Endodermal cell (in vitro differentiated cells): Measurements from ENCODE around the gene AMER1. TPM values are rescaled to one million over a fixed set of nuclear protein-coding genes. Genes with fewer than 3 reads are reported as not detected.

Experiments
- DNase-seq: peaks from one replicate; pipeline ENCODE4 v3.0.0-alpha.2; 2017
- H3K27ac ChIP-seq: 2 replicates; pipeline ENCODE4 v1.5.1; 2013; ENCODE audit warnings: mild to moderate bottlenecking, low read depth, low read length, moderate library complexity
- H3K27me3 ChIP-seq: 2 replicates; pipeline ENCODE4 v1.6.1; 2013; ENCODE audit warnings: mild to moderate bottlenecking, low read length, moderate library complexity; ENCODE audit not compliant: insufficient read depth, control insufficient read depth, poor library complexity, severe bottlenecking
- H3K36me3 ChIP-seq: 2 replicates; pipeline ENCODE4 v1.7.0; 2013; ENCODE audit warnings: mild to moderate bottlenecking, low read length, moderate library complexity; ENCODE audit not compliant: control insufficient read depth, insufficient read depth
- H3K4me1 ChIP-seq: one replicate; pipeline ENCODE4 v1.7.0; 2013; ENCODE audit warnings: low read length; ENCODE audit not compliant: control insufficient read depth, insufficient read depth
- H3K4me3 ChIP-seq: 2 replicates; pipeline ENCODE4 v1.5.1; 2013; ENCODE audit warnings: mild to moderate bottlenecking, low read length, moderate library complexity
- H3K9ac ChIP-seq: 2 replicates; pipeline ENCODE4 v1.6.1; 2013; ENCODE audit warnings: mild to moderate bottlenecking, low read length, moderate library complexity; ENCODE audit not compliant: poor library complexity, severe bottlenecking; ENCODE audit errors: extremely low read depth
- H3K9me3 ChIP-seq: 2 replicates; pipeline ENCODE4 v1.6.1; 2013; ENCODE audit warnings: mild to moderate bottlenecking, low read length, moderate library complexity; ENCODE audit not compliant: control insufficient read depth
- H3K27ac Mint-ChIP-seq: 2 replicates; pipeline ENCODE4 v1.8.0; 2020; ENCODE audit warnings: mixed read lengths
- H3K27me3 Mint-ChIP-seq: 2 replicates; pipeline ENCODE4 v1.8.0; 2021; ENCODE audit warnings: mild to moderate bottlenecking, mixed read lengths; ENCODE audit not compliant: insufficient read depth
- H3K36me3 Mint-ChIP-seq: 2 replicates; pipeline ENCODE4 v1.8.0; 2020; ENCODE audit warnings: low read depth, mixed read lengths
- H3K4me1 Mint-ChIP-seq: 2 replicates; pipeline ENCODE4 v1.8.0; 2020; ENCODE audit warnings: mixed read lengths
- H3K4me3 Mint-ChIP-seq: 2 replicates; pipeline ENCODE4 v1.8.0; 2020; ENCODE audit warnings: mild to moderate bottlenecking, moderate library complexity, mixed read lengths
- H3K9me3 Mint-ChIP-seq: 2 replicates; pipeline ENCODE4 v1.8.0; 2020; ENCODE audit warnings: mild to moderate bottlenecking, mixed read lengths
- WGBS, 2 experiments: methylation state at CpG; one replicate each; pipeline versions ENCODE4 v1.1.5 to v1.1.7; 2013; ENCODE audit warnings: missing lambda C conversion rate in 2 of 2, mixed read lengths in 1 of 2; ENCODE audit not compliant: insufficient coverage in 1 of 2, insufficient read length in 1 of 2; 5-methylcytosine and 5-hydroxymethylcytosine counted together
- total RNA-seq, 2 donors: library from RNA; stranded (reverse); fragmentation: NEBNext Ultra II Directional in 1 of 2; extraction: Animal tissue kit (Norgen Biotek cat#: 25700) in 1 of 2; gene quantifications; 2 replicates in 1 of 2; 3 replicates in 1 of 2; pipeline ENCODE4 v1.2.1, GENCODE V29; 2021
- TF ChIP-seq, protein P1 (sequence below): fragments of 200-600 bp; sonication (generic); conservative IDR thresholded peaks from 2 replicates; pipeline ENCODE4 v1.5.0; 2021; ENCODE audit warnings: antibody characterized with exemption, mild to moderate bottlenecking

The AMER1 gene
- total RNA-seq, 2 donors from 2014 or later: 11.2 to 12.0 TPM

- H3K4me3 Mint-ChIP-seq: no peak overlapping the region
- Histone ChIP-seq H3K27ac (no peak overlapping the region), H3K36me3 (no peaks in the 10 kb centered on the region), H3K4me1 (no peaks in the 10 kb centered on the region), H3K9me3 (no peaks in the 10 kb centered on the region), H3K27me3 (no peaks in the 10 kb centered on the region), H3K9ac (no peak overlapping the region), H3K4me3 (no peak overlapping the region)
- H3K36me3 Mint-ChIP-seq: no peaks in the 10 kb centered on the region
- H3K27ac Mint-ChIP-seq: no peak overlapping the region
- H3K27me3 Mint-ChIP-seq: no peaks in the 10 kb centered on the region
- no peaks in the 10 kb centered on the region for H3K4me1 Mint-ChIP-seq
- peaks cover 32% of the 10 kb centered on the region for H3K9me3 Mint-ChIP-seq
- TF ChIP-seq, protein P1, sequence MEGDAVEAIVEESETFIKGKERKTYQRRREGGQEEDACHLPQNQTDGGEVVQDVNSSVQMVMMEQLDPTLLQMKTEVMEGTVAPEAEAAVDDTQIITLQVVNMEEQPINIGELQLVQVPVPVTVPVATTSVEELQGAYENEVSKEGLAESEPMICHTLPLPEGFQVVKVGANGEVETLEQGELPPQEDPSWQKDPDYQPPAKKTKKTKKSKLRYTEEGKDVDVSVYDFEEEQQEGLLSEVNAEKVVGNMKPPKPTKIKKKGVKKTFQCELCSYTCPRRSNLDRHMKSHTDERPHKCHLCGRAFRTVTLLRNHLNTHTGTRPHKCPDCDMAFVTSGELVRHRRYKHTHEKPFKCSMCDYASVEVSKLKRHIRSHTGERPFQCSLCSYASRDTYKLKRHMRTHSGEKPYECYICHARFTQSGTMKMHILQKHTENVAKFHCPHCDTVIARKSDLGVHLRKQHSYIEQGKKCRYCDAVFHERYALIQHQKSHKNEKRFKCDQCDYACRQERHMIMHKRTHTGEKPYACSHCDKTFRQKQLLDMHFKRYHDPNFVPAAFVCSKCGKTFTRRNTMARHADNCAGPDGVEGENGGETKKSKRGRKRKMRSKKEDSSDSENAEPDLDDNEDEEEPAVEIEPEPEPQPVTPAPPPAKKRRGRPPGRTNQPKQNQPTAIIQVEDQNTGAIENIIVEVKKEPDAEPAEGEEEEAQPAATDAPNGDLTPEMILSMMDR: no peak
- WGBS, 2 experiments: 93% methylated on average over 2 of the region's 2 CpGs; no CpG with 5 or more reads in 1 of the 2 experiments
- DNase-seq: no peak
Measured at GRCh38 chrX:64182208-64182607, 23.3 kb downstream of the AMER1 start.

DNA sequence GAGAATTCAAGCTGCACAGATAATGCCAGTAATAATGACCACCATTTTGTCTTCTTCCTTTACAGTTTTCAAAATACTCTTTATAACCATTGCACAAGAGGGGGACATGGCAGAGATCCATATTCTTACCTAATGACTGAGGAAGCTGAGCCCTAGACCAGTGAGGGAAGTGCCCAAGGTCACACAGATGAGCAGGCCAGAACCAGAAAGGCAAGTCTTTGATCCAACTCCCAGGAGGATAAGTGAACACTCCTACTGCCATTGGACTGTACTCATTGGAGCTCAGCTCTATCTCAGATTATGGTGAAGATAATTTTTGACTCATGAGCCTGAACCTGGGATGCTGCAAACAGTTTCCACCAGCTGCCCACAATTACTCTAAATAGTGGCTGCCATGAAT lies 28.6 kb downstream of the AMER1 start:
- TF ChIP-seq, protein P1: no peak
- H3K9me3 Mint-ChIP-seq: peaks cover 50% of the 10 kb centered on the region
- H3K4me1 Mint-ChIP-seq: no peaks in the 10 kb centered on the region
- Histone ChIP-seq H3K36me3 (no peaks in the 10 kb centered on the region), H3K27ac (no peak overlapping the region), H3K4me3 (no peak overlapping the region), H3K27me3 (no peaks in the 10 kb centered on the region), H3K9me3 (no peaks in the 10 kb centered on the region), H3K4me1 (no peaks in the 10 kb centered on the region), H3K9ac (no peak overlapping the region)
- no peak for DNase-seq
- H3K36me3 Mint-ChIP-seq: no peaks in the 10 kb centered on the region
- no peaks in the 10 kb centered on the region for H3K27me3 Mint-ChIP-seq
- no peak overlapping the region for H3K4me3 Mint-ChIP-seq
- no peak overlapping the region for H3K27ac Mint-ChIP-seq

DNA sequence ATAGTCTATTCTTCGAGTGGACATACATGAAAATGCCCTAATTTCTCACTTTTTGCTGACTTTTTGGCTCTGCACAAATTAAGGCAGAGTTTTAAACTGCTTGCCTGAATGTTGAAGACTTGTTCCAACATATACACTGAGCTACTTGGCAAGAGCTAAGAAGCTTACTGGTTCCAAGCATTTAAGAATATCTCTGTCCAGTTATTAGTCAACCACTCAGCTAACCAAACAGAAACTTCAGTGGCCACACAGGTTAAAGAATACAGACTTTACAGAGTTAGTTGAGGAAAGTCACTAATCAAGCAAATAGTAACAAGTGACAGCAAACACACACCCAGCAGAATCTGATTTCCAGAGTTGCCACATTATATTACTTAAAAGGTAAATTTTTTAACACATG lies 35.5 kb downstream of the AMER1 start:
- H3K36me3 ChIP-seq: no peaks in the 10 kb centered on the region
- WGBS, 2 experiments: 95% methylated on average over 1 of the region's 1 CpG; no CpG with 5 or more reads in 1 of the 2 experiments
- no peak overlapping the region for H3K4me3 ChIP-seq
- no peak for DNase-seq
- Mint-ChIP-seq H3K4me3 (no peak overlapping the region), H3K36me3 (no peaks in the 10 kb centered on the region), H3K9me3 (peaks cover 38% of the 10 kb centered on the region), H3K27me3 (no peaks in the 10 kb centered on the region), H3K27ac (no peak overlapping the region), H3K4me1 (no peaks in the 10 kb centered on the region)
- H3K27ac ChIP-seq: no peak overlapping the region
- TF ChIP-seq, protein P1: no peak
- no peaks in the 10 kb centered on the region for H3K27me3 ChIP-seq
- no peaks in the 10 kb centered on the region for H3K9me3 ChIP-seq
- H3K4me1 ChIP-seq: no peaks in the 10 kb centered on the region
- no peak overlapping the region for H3K9ac ChIP-seq
